HFF-Myc (cell line): Measurements from ENCODE around the gene MYEOV.

ENCODE experiments used
- DNase-seq: peaks from one replicate; pipeline ENCODE4 v3.0.0-alpha.2; 2011; ENCODE audit warnings: low read depth; ENCODE audit errors: extremely low read depth
- H3K4me3 ChIP-seq: replicated peaks from 2 replicates; pipeline ENCODE4 v1.5.1; 2011; ENCODE audit warnings: low read depth, mild to moderate bottlenecking, control low read depth, low read length
- TF ChIP-seq, protein P1 (sequence below): IDR thresholded peaks from 2 replicates; pipeline ENCODE4 v1.5.1; 2012; ENCODE audit warnings: mild to moderate bottlenecking, low read depth, low read length, control low read depth; ENCODE audit errors: missing control alignments

Gene MYEOV

DNA sequence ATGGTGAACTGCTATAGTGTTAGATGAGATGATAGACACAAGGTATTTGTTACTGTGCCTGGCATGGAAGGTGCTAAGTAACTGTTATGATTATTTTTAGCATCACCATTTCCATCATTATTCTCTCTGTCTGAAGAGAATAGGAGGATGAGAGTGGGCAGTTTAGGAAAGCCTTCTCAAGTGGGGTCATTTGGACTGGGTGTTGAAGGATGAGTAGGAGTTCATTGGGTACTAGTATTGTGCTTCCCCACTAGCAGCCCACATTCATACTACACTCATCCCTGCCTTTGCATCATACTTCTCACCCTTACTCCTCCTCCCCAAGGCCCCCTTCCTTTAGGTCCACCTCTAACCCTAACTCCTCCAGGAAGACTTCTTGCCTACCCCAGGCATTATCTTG is 20.6 kb downstream of the MYEOV start:
- TF ChIP-seq, protein P1, sequence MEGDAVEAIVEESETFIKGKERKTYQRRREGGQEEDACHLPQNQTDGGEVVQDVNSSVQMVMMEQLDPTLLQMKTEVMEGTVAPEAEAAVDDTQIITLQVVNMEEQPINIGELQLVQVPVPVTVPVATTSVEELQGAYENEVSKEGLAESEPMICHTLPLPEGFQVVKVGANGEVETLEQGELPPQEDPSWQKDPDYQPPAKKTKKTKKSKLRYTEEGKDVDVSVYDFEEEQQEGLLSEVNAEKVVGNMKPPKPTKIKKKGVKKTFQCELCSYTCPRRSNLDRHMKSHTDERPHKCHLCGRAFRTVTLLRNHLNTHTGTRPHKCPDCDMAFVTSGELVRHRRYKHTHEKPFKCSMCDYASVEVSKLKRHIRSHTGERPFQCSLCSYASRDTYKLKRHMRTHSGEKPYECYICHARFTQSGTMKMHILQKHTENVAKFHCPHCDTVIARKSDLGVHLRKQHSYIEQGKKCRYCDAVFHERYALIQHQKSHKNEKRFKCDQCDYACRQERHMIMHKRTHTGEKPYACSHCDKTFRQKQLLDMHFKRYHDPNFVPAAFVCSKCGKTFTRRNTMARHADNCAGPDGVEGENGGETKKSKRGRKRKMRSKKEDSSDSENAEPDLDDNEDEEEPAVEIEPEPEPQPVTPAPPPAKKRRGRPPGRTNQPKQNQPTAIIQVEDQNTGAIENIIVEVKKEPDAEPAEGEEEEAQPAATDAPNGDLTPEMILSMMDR, result no peak
- no peak for DNase-seq

GRCh38 chr11:69316956-69317355 is 23.0 kb downstream of the MYEOV start:
- DNase-seq, result no peak
- no peak overlapping the region for H3K4me3 ChIP-seq
- TF ChIP-seq, protein P1, result no peak

More for the DNA sequence above, 20.6 kb downstream of the MYEOV start:
- no peak overlapping the region for H3K4me3 ChIP-seq

DNA sequence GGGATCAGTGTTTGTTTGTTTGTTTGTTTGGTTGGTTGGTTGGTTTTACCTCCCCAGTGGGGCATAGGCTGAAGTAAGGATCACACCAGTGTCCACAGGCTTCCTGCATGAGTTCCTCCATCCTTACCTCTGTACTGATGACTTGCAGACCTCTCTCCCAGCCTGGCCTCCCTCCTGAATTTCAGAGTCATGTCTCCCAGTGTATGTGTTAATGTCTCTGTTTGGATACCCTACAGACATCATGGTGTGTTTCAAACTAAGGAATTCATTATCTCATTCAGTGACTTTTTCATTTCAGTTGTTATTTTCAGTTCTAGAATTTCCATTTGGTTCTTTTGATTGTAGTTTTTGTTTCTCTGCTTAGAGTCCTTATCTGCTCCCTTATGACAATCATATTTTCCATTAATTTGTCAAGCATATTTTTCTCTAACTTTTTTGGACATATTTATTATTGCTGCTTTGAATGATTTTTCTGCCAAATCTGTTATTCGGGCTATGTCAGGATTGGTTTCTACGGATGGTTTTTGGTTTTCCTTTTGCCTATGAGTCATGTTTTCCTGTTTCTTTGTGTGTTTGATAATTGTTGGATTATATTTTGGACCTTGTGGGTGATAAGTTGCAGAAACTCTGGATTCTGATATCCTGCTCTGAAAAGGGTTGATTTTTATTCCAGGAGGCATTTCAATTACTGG is 23.6 kb downstream of the MYEOV start:
- no peak for DNase-seq
- TF ChIP-seq, protein P1, result no peak
- H3K4me3 ChIP-seq, result no peak overlapping the region

DNA sequence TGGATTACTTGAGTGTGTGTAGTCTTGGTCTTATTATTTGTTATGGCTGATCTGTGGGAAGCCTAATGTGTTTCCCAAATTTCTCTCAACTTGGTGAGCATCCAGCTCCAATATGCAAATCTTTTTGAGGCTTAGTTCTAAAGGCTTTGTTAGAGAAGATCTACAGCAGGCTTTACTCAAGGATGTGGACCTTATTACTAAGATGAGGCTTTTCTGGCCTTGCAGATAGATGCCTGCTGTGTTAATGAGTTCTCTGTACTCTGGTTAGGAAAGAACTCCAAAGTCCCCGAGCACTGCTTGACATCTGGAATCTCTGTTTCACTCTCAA is 24.1 kb downstream of the MYEOV start:
- H3K4me3 ChIP-seq, result no peak overlapping the region
- TF ChIP-seq, protein P1, result no peak
- no peak for DNase-seq

GRCh38 chr11:69319255-69320106 is 25.5 kb downstream of the MYEOV start:
- TF ChIP-seq, protein P1, result no peak
- no peak overlapping the region for H3K4me3 ChIP-seq
- DNase-seq, result no peak

DNA sequence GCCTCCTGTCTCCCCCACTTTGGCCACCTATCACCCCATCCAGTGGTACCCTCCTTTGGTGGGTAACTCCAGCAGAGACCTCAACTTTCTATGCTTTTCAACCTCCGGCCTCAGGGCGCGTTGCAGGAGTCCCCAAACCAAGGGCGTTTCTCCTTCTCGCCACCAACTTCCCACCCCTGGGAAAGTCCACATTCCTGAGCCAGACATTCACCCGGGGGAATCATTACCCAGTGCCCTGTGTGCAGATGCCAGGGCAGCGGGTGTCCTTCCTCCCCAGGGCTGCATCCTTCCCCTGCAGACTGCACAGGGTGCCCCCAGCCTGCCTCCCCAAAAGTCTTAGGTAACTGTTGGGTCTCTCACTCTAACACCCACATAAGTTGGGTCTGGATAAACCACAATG is 26.4 kb downstream of the MYEOV start:
- no peak overlapping the region for H3K4me3 ChIP-seq
- DNase-seq, result no peak
- TF ChIP-seq, protein P1, result no peak
